Sigmoid colon (tissue), 7 donors: ENCODE measurements around the gene COMP. TPM values are rescaled to one million over a fixed set of nuclear protein-coding genes. Genes with fewer than 3 reads are reported as not detected.

ENCODE experiments used
- DNase-seq: peaks from one replicate; pipeline ENCODE4 v3.0.0-alpha.2; 2019
- H3K27ac ChIP-seq, 4 donors: fragments of 200-600 bp; sonication (generic); one replicate each; pipeline ENCODE4 v1.5.1; 2016 to 2019; ENCODE audit warnings: mild to moderate bottlenecking in 1 of 4
- H3K27me3 ChIP-seq, 3 donors: fragments of 200-600 bp; sonication (generic); one replicate each; pipeline ENCODE4 v1.5.1; 2019; ENCODE audit warnings: mild to moderate bottlenecking in 1 of 3
- H3K36me3 ChIP-seq, 4 donors: fragments of 200-600 bp; sonication (generic); one replicate each; pipeline ENCODE4 v1.5.1; 2016 to 2019
- H3K4me1 ChIP-seq, 4 donors: fragments of 200-600 bp; sonication (generic); one replicate each; pipeline ENCODE4 v1.5.1; 2017 to 2019
- H3K4me3 ChIP-seq, 4 donors: fragments of 200-600 bp; sonication (generic); one replicate each; pipeline ENCODE4 v1.5.1; 2017 to 2019; ENCODE audit warnings: mild to moderate bottlenecking in 2 of 4, moderate library complexity in 1 of 4
- H3K9me3 ChIP-seq, 4 donors: fragments of 200-600 bp in 3 of 4; sonication (generic) in 3 of 4; one replicate each; pipeline versions ENCODE4 v1.5.1 to v1.6.1; 2013 to 2019
- CTCF ChIP-seq, 4 experiments: fragments of 450-650 bp in 3 of 4; fragments of 200-600 bp in 1 of 4; IDR thresholded peaks; one replicate each; pipeline ENCODE4 v1.5.1; 2016 to 2019; ENCODE audit warnings: antibody characterized with exemption in 4 of 4, mild to moderate bottlenecking in 3 of 4, moderate library complexity in 2 of 4
- EP300 ChIP-seq, 4 donors: sonication (generic); formaldehyde crosslinking; IDR thresholded peaks; one replicate each; pipeline ENCODE4 v1.6.1; 2017; ENCODE audit warnings: antibody characterized with exemption in 4 of 4
- POLR2A ChIP-seq, 2 donors: fragments of 450-650 bp; IDR thresholded peaks; one replicate each; pipeline ENCODE4 v1.6.1; 2016; ENCODE audit warnings: antibody characterized with exemption in 2 of 2, mild to moderate bottlenecking in 2 of 2, moderate library complexity in 2 of 2
- POLR2AphosphoS5 ChIP-seq, 4 donors: sonication (generic); formaldehyde crosslinking; IDR thresholded peaks; one replicate each; pipeline ENCODE4 v1.6.1; 2017; ENCODE audit warnings: antibody characterized with exemption in 4 of 4
- WGBS, 2 donors: extraction: QIAGEN DNeasy Blood & Tissue Kit; methylation state at CpG; one replicate each; pipeline ENCODE4 v1.1.7; 2013; 5-methylcytosine and 5-hydroxymethylcytosine counted together
- intact Hi-C: fragments of 100-400 bp; cut with DNase I; formaldehyde crosslinking; loops from one replicate; pipeline ENCODE4 v1.15.1; 2023
- polyA plus RNA-seq, 3 donors: library from polyadenylated mRNA; stranded (reverse); fragments of 200-250 nt; gene quantifications; one replicate each; pipeline ENCODE4 v1.2.3, GENCODE V29; 2013
- total RNA-seq, 4 donors: library from RNA; depleted of rRNA; stranded (reverse); fragments of >200 nt; gene quantifications; one replicate each; pipeline ENCODE4 v1.1.0, GENCODE V29; 2016
- donor health status: healthy with polysubstance abuse.
- donor health status: Bipolar disorder and iron deficiency.
- donor health status: healthy.

The COMP gene
- total and polyA plus RNA-seq, 7 donors = 0.22 to 6.9 (median 0.66) TPM; not detected in 2

- Histone ChIP-seq H3K9me3 (no peaks in the 10 kb centered on the region), H3K4me3 (no peak overlapping the region), H3K4me1 (no peaks in the 10 kb centered on the region), H3K36me3 (peaks cover 0 to 18% (median 0%) of the 10 kb centered on the region in 4 donors), H3K27me3 (no peaks in the 10 kb centered on the region), H3K27ac (no peak overlapping the region)
- intact Hi-C loops = no loop called here
- no peak for TF ChIP-seq POLR2A (IDR thresholded peaks at IDR 0.05)
- no peak for DNase-seq
- 93% methylated on average over 36 of the region's 36 CpGs for WGBS, 2 donors
Measured at GRCh38 chr19:18771328-18772242, 19.5 kb downstream of the COMP start.

DNA sequence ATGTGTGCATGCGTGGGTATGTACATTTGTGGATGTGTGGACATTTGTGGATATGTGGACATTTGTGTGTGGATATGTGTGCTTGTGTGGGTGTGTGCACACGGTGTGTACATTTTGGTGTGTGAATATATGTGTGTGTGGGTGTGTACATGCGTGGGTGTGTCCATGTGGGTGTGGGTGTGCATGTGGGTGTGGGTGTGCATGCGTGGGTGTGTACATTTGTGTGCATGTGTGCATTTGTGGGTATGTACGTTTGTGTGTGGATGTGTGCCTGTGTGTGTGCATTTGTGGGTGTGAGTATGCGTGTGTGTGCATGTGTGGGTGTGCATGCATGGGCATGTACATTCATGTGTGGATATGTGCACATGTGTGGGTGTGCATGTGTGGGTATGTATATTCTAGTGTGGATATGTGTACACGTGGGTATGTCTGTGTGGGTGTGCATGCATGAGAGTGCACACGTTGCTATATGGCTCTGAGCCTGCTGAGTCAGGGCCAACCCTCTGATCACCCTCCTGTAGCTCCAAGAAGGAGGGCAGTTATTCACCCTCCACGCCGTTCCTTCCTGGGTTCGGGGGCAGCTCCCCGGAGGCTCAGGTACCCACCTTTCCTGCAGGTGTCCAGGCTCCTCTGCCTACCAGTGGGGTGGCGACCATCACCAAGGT lies 20.3 kb downstream of the COMP start:
- Histone ChIP-seq H3K4me1 (no peaks in the 10 kb centered on the region), H3K27me3 (no peaks in the 10 kb centered on the region), H3K27ac (no peak overlapping the region), H3K4me3 (no peak overlapping the region), H3K9me3 (no peaks in the 10 kb centered on the region), H3K36me3 (peaks cover 0 to 20% (median 0%) of the 10 kb centered on the region in 4 donors)
- no peak for DNase-seq
- intact Hi-C loops = no loop called here
- TF ChIP-seq EP300 (IDR thresholded peaks at IDR 0.05) = no peak
- no peak for TF ChIP-seq POLR2AphosphoS5 (IDR thresholded peaks at IDR 0.05)
- TF ChIP-seq POLR2A (IDR thresholded peaks at IDR 0.05) = no peak
- no peak for TF ChIP-seq CTCF (IDR thresholded peaks at IDR 0.05)
- 70 to 82% methylated on average over 13 of the region's 13 CpGs for WGBS, 2 donors

DNA sequence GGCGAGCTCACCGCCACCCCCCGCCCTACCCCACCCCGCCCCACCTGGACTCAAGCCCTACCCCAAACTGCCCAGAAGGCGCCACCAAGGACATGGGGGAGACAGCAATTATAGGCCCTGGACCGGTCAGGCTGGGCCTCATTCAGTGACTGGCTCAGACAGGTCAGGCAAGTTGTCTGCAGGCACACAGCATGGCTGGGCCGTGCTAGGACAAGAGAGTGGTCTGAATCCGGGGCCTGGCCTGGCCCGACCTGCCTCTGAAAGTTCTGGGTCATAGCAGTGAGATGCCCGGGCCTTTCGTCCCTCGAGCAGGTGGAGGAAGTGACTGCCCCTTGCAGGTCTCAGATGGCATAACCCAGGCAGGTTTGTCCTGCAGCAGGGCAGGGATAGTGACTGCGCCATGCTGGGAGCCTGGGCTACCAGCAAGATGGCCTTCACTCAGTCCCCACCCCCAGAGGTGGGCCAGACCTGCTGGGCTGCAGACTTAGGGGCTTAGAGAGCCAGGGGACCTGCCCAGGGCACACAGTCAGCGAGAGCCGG lies 21.0 kb downstream of the COMP start:
- no peak for DNase-seq
- Histone ChIP-seq H3K36me3 (peaks cover 0 to 20% (median 0%) of the 10 kb centered on the region in 4 donors), H3K4me1 (no peaks in the 10 kb centered on the region), H3K4me3 (no peak overlapping the region), H3K9me3 (no peaks in the 10 kb centered on the region), H3K27me3 (no peaks in the 10 kb centered on the region), H3K27ac (no peak overlapping the region)
- 87 to 94% methylated on average over 15 of the region's 15 CpGs for WGBS, 2 donors
- TF ChIP-seq EP300 (IDR thresholded peaks at IDR 0.05) = no peak
- no peak for TF ChIP-seq POLR2AphosphoS5 (IDR thresholded peaks at IDR 0.05)
- TF ChIP-seq CTCF (IDR thresholded peaks at IDR 0.05) = no peak
- no peak for TF ChIP-seq POLR2A (IDR thresholded peaks at IDR 0.05)
- intact Hi-C loops = no loop called here

DNA sequence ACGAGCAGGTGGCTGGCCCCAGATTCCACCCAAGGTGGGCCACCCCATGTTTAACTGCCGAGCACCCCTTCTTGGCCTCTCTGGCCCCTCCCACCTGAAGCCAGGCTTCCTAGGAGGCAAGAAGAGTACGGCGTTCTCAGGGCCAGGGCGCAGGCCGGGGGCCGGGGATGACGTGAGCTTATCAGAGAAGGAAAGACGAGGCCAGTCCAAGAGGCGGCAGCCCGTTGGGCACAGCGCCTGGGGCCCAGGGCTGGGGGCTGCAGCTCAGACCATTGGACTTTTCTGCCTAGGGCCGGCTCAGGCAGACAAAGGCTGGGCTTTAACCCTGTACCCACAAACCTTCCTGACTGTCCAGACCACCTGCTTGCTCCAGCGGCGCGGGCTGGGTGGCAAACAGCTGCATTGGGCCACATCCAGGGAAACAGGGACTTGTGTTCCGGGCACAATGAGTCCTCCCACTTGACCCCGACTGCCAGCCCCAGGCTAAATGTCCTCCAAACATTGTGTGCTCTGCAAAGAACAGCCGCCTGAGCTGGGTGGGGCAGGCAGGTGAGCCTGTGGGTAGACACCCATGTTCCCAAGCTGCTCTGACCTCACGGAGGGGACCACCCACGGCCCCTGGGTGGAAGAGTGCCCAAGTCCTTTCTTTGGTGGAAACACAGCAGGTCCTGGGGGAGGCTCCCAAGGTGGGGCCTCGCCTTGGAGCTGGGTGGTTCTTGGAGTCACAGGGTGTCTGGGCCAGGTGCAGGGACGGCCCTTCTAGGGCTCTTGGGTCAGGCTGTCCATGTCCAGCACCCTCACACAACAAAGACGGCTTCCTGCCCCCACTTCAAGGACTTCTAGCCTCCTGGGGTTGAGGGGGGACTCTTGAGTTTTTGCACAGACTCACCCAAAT lies 21.9 kb downstream of the COMP start:
- WGBS, 2 donors = 45 to 82% methylated on average over 24 of the region's 24 CpGs
- no peak for DNase-seq
- Histone ChIP-seq H3K36me3 (peaks cover 0 to 20% (median 0%) of the 10 kb centered on the region in 4 donors), H3K9me3 (no peaks in the 10 kb centered on the region), H3K27ac (no peak overlapping the region), H3K27me3 (no peaks in the 10 kb centered on the region), H3K4me1 (no peaks in the 10 kb centered on the region), H3K4me3 (no peak overlapping the region)
- intact Hi-C loops = no loop called here
- TF ChIP-seq POLR2A (IDR thresholded peaks at IDR 0.05) (no peak), EP300 (IDR thresholded peaks at IDR 0.05) (no peak), CTCF (IDR thresholded peaks at IDR 0.05) (no peak), POLR2AphosphoS5 (IDR thresholded peaks at IDR 0.05) (no peak)
